Caco-2 (cell line): Measurements from ENCODE around the gene REC114. TPM values are rescaled to one million over a fixed set of nuclear protein-coding genes. Genes with fewer than 3 reads are reported as not detected.

Source experiments
- BruUV-seq: library from RNA; stranded (reverse); fragments of 400-500 nt; replicated peaks from 2 replicates; lab custom pipeline; 2021; lab: Mats Ljungman, UMichigan
- CTCF ChIA-PET: fragments of 300-600 bp; sonication (Branson Sonifier 250); formaldehyde crosslinking; loops from one replicate; lab custom pipeline; 2022; ENCODE audit warnings: antibody characterized with exemption; lab: Charles Lee
- POLR2A ChIA-PET: fragments of 300-600 bp; sonication (Branson Sonifier 250); formaldehyde crosslinking; loops from one replicate; lab custom pipeline; 2022; ENCODE audit warnings: antibody characterized with exemption; lab: Charles Lee
- DNase-seq, 2 experiments: peaks; one replicate each; pipeline versions ENCODE4 v3.0.0 to v3.0.0-alpha.2; 2020 to 2022
- H3K27me3 ChIP-seq: replicated peaks from 2 replicates; pipeline ENCODE4 v1.6.0; 2011; ENCODE audit warnings: low read length; ENCODE audit not compliant: control insufficient read depth, insufficient read depth
- H3K36me3 ChIP-seq: 2 replicates; pipeline ENCODE4 v1.5.1; 2011; ENCODE audit warnings: low read length; ENCODE audit not compliant: control insufficient read depth, insufficient read depth
- H3K4me1 ChIP-seq: fragments of 250-450 bp; sonication (Bioruptor Pico); 2 replicates; pipeline ENCODE4 v1.5.1; 2020; ENCODE audit warnings: mild to moderate bottlenecking
- H3K4me3 ChIP-seq: 2 replicates; pipeline ENCODE4 v1.5.1; 2011; ENCODE audit warnings: low read depth, mild to moderate bottlenecking, control low read depth, low read length
- H3K9me3 ChIP-seq: fragments of 250-450 bp; sonication (Bioruptor Pico); 2 replicates; pipeline ENCODE4 v1.5.1; 2020; ENCODE audit warnings: mild to moderate bottlenecking, moderate library complexity
- H3K27ac Mint-ChIP-seq: one replicate; pipeline ENCODE4 v1.8.0; 2022; ENCODE audit warnings: mixed read lengths; ENCODE audit not compliant: unreplicated experiment
- H3K27me3 Mint-ChIP-seq: one replicate; pipeline ENCODE4 v1.8.0; 2022; ENCODE audit warnings: mixed read lengths; ENCODE audit not compliant: insufficient read depth, unreplicated experiment
- H3K36me3 Mint-ChIP-seq: one replicate; pipeline ENCODE4 v1.8.0; 2022; ENCODE audit warnings: mild to moderate bottlenecking, mixed read lengths; ENCODE audit not compliant: insufficient read depth, unreplicated experiment
- H3K4me1 Mint-ChIP-seq: one replicate; pipeline ENCODE4 v1.8.0; 2022; ENCODE audit warnings: low read depth, mixed read lengths; ENCODE audit not compliant: unreplicated experiment
- H3K4me3 Mint-ChIP-seq: one replicate; pipeline ENCODE4 v1.8.0; 2022; ENCODE audit warnings: mild to moderate bottlenecking, moderate library complexity, mixed read lengths; ENCODE audit not compliant: unreplicated experiment
- H3K9me3 Mint-ChIP-seq: one replicate; pipeline ENCODE4 v1.8.0; 2022; ENCODE audit warnings: mixed read lengths; ENCODE audit not compliant: unreplicated experiment
- CTCF ChIP-seq, 2 experiments: fragments of 200-600 bp in 1 of 2; IDR thresholded peaks; 1 replicate in 1 of 2; 2 replicates in 1 of 2; pipeline versions ENCODE4 v1.5.1 to v1.8.0; 2011 to 2022; ENCODE audit warnings: antibody characterized with exemption in 1 of 2, control low read depth in 1 of 2, inconsistent platforms in 1 of 2, low read depth in 1 of 2, low read length in 1 of 2, mild to moderate bottlenecking in 1 of 2, moderate library complexity in 1 of 2; ENCODE audit not compliant: insufficient read depth in 1 of 2, severe bottlenecking in 1 of 2, unreplicated experiment in 1 of 2
- intact Hi-C: fragments of 100-400 bp; cut with micrococcal nuclease; formaldehyde crosslinking; loops from one replicate; pipeline ENCODE4 v1.10.0; 2022; ENCODE audit not compliant: unreplicated experiment
- total RNA-seq: library from RNA; stranded (reverse); gene quantifications from 2 replicates; pipeline ENCODE4 v1.2.3, GENCODE V29; 2022

REC114 gene
- total RNA-seq, 1 experiment from 2014 or later, result not detected

- ChIA-PET CTCF (interaction anchor here (1.0 kb wide), 2 partner anchors 33 to 34 kb away, joined by 3 to 6 read pairs; no protein-coding TSS in a partner anchor), POLR2A (no interaction called here)
- H3K4me1 Mint-ChIP-seq, result peaks cover 10% of the 10 kb centered on the region
- no peak overlapping the region for H3K4me3 ChIP-seq
- no peaks in the 10 kb centered on the region for H3K9me3 ChIP-seq
- no peaks in the 10 kb centered on the region for H3K27me3 Mint-ChIP-seq
- peaks cover 22% of the 10 kb centered on the region for H3K4me1 ChIP-seq
- no TSS peak for BruUV-seq
- H3K9me3 Mint-ChIP-seq, result no peaks in the 10 kb centered on the region
- H3K36me3 Mint-ChIP-seq, result no peaks in the 10 kb centered on the region
- no peaks in the 10 kb centered on the region for H3K36me3 ChIP-seq
- H3K4me3 Mint-ChIP-seq, result no peak overlapping the region
- DNase-seq, result no peak
- H3K27ac Mint-ChIP-seq, result no peak overlapping the region
- no peaks in the 10 kb centered on the region for H3K27me3 ChIP-seq
- intact Hi-C loops, result no loop called here
- TF ChIP-seq CTCF (IDR thresholded peaks at IDR 0.05; ENCODE audit: insufficient read depth in 1 of 2, low read depth in 1 of 2, low read length in 1 of 2, severe bottlenecking in 1 of 2, unreplicated experiment in 1 of 2), result no peak
Observed at GRCh38 chr15:73602446-73602843, 159.5 kb downstream of the REC114 start.

- H3K9me3 ChIP-seq, result no peaks in the 10 kb centered on the region
- H3K27ac Mint-ChIP-seq, result no peak overlapping the region
Observed at GRCh38 chr15:73602992-73603391, 160.0 kb downstream of the REC114 start.

GRCh38 chr15:73604477-73604876, 161.5 kb downstream of the REC114 start:
- Histone ChIP-seq H3K4me1 (peaks cover 22% of the 10 kb centered on the region), H3K4me3 (no peak overlapping the region), H3K36me3 (no peaks in the 10 kb centered on the region), H3K9me3 (no peaks in the 10 kb centered on the region), H3K27me3 (no peaks in the 10 kb centered on the region)
- CTCF ChIA-PET, result no interaction called here
- POLR2A ChIA-PET, result no interaction called here
- no TSS peak for BruUV-seq
- Mint-ChIP-seq H3K4me1 (peaks cover 12% of the 10 kb centered on the region), H3K36me3 (no peaks in the 10 kb centered on the region), H3K4me3 (no peak overlapping the region), H3K27ac (no peak overlapping the region), H3K9me3 (no peaks in the 10 kb centered on the region), H3K27me3 (no peaks in the 10 kb centered on the region)
- intact Hi-C loops, result no loop called here
- DNase-seq, result no peak
- no peak for TF ChIP-seq CTCF (IDR thresholded peaks at IDR 0.05; ENCODE audit: insufficient read depth in 1 of 2, low read depth in 1 of 2, low read length in 1 of 2, severe bottlenecking in 1 of 2, unreplicated experiment in 1 of 2)

More at GRCh38 chr15:73602992-73603391, 160.0 kb downstream of the REC114 start:
- POLR2A ChIA-PET, result no interaction called here
- H3K36me3 ChIP-seq, result no peaks in the 10 kb centered on the region
- peaks cover 22% of the 10 kb centered on the region for H3K4me1 ChIP-seq
- DNase-seq, result no peak
- no peaks in the 10 kb centered on the region for H3K36me3 Mint-ChIP-seq
- peaks cover 12% of the 10 kb centered on the region for H3K4me1 Mint-ChIP-seq
- H3K27me3 Mint-ChIP-seq, result no peaks in the 10 kb centered on the region
- H3K27me3 ChIP-seq, result no peaks in the 10 kb centered on the region
- intact Hi-C loops, result no loop called here
- no peak overlapping the region for H3K4me3 Mint-ChIP-seq
- CTCF ChIA-PET, result no interaction called here
- H3K4me3 ChIP-seq, result no peak overlapping the region
- BruUV-seq, result no TSS peak
- no peaks in the 10 kb centered on the region for H3K9me3 Mint-ChIP-seq
- TF ChIP-seq CTCF (IDR thresholded peaks at IDR 0.05; ENCODE audit: insufficient read depth in 1 of 2, low read depth in 1 of 2, low read length in 1 of 2, severe bottlenecking in 1 of 2, unreplicated experiment in 1 of 2), result no peak
